GM19397 (cell line): ENCODE results near the gene PRRT4.

ENCODE experiments used
- ATAC-seq: cut with Tn5 transposase; IDR thresholded peaks from one replicate; pipeline ENCODE4 v1.9.1; 2021; ENCODE audit warnings: mild to moderate bottlenecking, moderate library complexity; ENCODE audit not compliant: unreplicated experiment

The PRRT4 gene

GRCh38 chr7:128302139-128302538 is 59.4 kb downstream of the PRRT4 start:
- ATAC-seq: no peak
